ENCODE results near the gene BCAS3.
"Not testable (repeated sequence)": the region's sequence is repeated elsewhere in the genome, so short reads cannot be mapped to it uniquely, and the experiment has no call there.

BCAS3 gene

GRCh38 chr17:61130330-61130729 lies 452.7 kb downstream of the BCAS3 start:
- DNase-seq (ENCODE audit: low spot score) = no peak

- DNase-seq (ENCODE audit: low spot score) = no peak
Observed at GRCh38 chr17:61131585-61131984, 453.9 kb downstream of the BCAS3 start.

GRCh38 chr17:61132524-61132923 lies 454.9 kb downstream of the BCAS3 start:
- no peak for DNase-seq (ENCODE audit: low spot score)

GRCh38 chr17:61133853-61134252 lies 456.2 kb downstream of the BCAS3 start:
- DNase-seq (ENCODE audit: low spot score) = no peak

- DNase-seq (ENCODE audit: low spot score) = no peak
Observed at GRCh38 chr17:61134551-61135235, 457.0 kb downstream of the BCAS3 start.

- no peak for DNase-seq (ENCODE audit: low spot score)
Observed at GRCh38 chr17:61135782-61136181, 458.1 kb downstream of the BCAS3 start.

- DNase-seq (ENCODE audit: low spot score) = no peak
Observed at GRCh38 chr17:61136296-61136695, 458.6 kb downstream of the BCAS3 start.

- no peak for DNase-seq (ENCODE audit: low spot score)
Observed at GRCh38 chr17:61139219-61139618, 461.6 kb downstream of the BCAS3 start.

GRCh38 chr17:61140081-61140786 lies 462.6 kb downstream of the BCAS3 start:
- DNase-seq (ENCODE audit: low spot score) = no peak

GRCh38 chr17:61143026-61143425 lies 465.4 kb downstream of the BCAS3 start:
- DNase-seq (ENCODE audit: low spot score) = no peak

GRCh38 chr17:61144137-61144536 lies 466.5 kb downstream of the BCAS3 start:
- no peak for DNase-seq (ENCODE audit: low spot score)

- no peak for DNase-seq (ENCODE audit: low spot score)
Observed at GRCh38 chr17:61144617-61145564, 467.2 kb downstream of the BCAS3 start.

GRCh38 chr17:61146833-61147232 lies 469.2 kb downstream of the BCAS3 start:
- not testable (repeated sequence) for DNase-seq (ENCODE audit: low spot score)

GRCh38 chr17:61149106-61149825 lies 471.6 kb downstream of the BCAS3 start:
- no peak for DNase-seq (ENCODE audit: low spot score)

GRCh38 chr17:61149862-61150362 lies 472.3 kb downstream of the BCAS3 start:
- DNase-seq (ENCODE audit: low spot score) = no peak

GRCh38 chr17:61150686-61151299 lies 473.1 kb downstream of the BCAS3 start:
- no peak for DNase-seq (ENCODE audit: low spot score)

- no peak for DNase-seq (ENCODE audit: low spot score)
Observed at GRCh38 chr17:61152898-61153297, 475.2 kb downstream of the BCAS3 start.

GRCh38 chr17:61155590-61156237 lies 478.1 kb downstream of the BCAS3 start:
- DNase-seq (ENCODE audit: low spot score) = no peak

- DNase-seq (ENCODE audit: low spot score) = no peak
Observed at GRCh38 chr17:61157246-61157886, 479.7 kb downstream of the BCAS3 start.

GRCh38 chr17:61158376-61158775 lies 480.7 kb downstream of the BCAS3 start:
- no peak for DNase-seq (ENCODE audit: low spot score)
